ENCODE data around the gene MKNK1. TPM values are rescaled to one million over a fixed set of nuclear protein-coding genes. Genes with fewer than 3 reads are reported as not detected.

Gene MKNK1
- total and polyA plus RNA-seq, 2 donors (not counting 1 experiment from before 2014, with no cell fraction given): 51.0 to 73.0 TPM

DNA sequence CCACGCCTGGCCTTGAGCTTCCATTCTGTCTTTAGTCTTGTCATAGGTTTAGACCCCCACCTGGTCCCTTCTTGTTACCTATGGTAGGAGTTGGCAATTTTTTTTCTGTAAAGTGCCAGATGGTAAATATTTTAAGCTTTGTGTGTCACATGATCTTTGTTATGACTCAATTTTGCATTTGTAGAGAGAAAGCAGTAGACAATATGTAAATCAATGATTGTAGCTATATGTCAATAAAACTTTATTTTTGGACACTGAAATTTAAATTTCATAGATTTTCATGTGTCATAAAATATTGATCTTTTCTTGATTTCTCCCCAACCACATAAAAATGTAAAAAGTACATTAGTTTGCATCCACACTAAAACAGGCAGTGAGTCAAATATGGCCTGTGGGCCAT is 8.0 kb downstream of the MKNK1 start:
- CTCF ChIA-PET: interaction anchor here (1.0 kb wide), 1 partner anchor 9 kb away, joined by 3 read pairs; no protein-coding TSS in a partner anchor
- WGBS (ENCODE audit: insufficient coverage): 83% methylated on average over 1 of the region's 1 CpG

DNA sequence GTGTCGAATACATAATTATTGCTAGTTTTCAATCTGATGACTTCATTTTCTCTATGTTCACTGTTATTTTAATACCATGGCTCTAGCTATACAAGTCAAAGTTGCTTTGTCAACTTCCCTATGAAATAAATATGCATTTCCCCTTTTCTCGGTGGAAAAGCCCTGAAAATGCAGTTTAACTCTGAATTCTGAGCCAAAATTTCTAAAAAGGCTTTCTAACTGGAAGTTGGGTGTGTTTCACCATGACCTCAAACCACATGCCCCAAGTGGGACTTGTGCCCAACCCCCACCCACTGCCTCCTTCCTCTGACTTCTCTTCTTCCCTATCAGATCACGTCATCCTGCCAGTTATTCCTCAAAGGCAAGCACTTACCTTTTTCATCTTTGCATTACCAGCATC is 8.9 kb downstream of the MKNK1 start:
- peak overlapping the region; percentile 35 for H3K27ac Mint-ChIP-seq
- H4K20me1 ChIP-seq (ENCODE audit: control insufficient read depth, insufficient read depth, low read length, poor library complexity, severe bottlenecking): no peaks in the 10 kb centered on the region
- peaks cover 22% of the 10 kb centered on the region for H3K4me1 Mint-ChIP-seq
- POLR2A ChIA-PET: no interaction called here
- peaks cover 7 to 9% of the 10 kb centered on the region in 2 donors for H3K4me1 ChIP-seq (ENCODE audit: control insufficient read depth in 2 of 2, insufficient read depth in 2 of 2, low read length in 2 of 2)
- no peaks in the 10 kb centered on the region for H3K79me2 ChIP-seq (ENCODE audit: control insufficient read depth, insufficient read depth, low read length)
- ATAC-seq (ENCODE audit: low read depth): no peak
- no peak overlapping the region for H3K4me3 Mint-ChIP-seq
- H3K9me3 Mint-ChIP-seq (ENCODE audit: insufficient read depth): no peaks in the 10 kb centered on the region
- WGBS (ENCODE audit: insufficient coverage): 6% methylated on average over 2 of the region's 3 CpGs
- peaks cover 0 to 38% of the 10 kb centered on the region in 2 experiments for H3K36me3 ChIP-seq (replicated peaks in 1 of 2; ENCODE audit: control extremely low read depth in 1 of 2, control insufficient read depth in 1 of 2, extremely low read depth in 1 of 2, insufficient read depth in 2 of 2, low read length in 1 of 2)
- no peak overlapping the region for H3K9ac ChIP-seq (ENCODE audit: low read length)
- H3K9me3 ChIP-seq (ENCODE audit: control extremely low read depth in 1 of 3, control insufficient read depth in 2 of 3, insufficient read depth in 1 of 3, low read length in 2 of 3): no peaks in the 10 kb centered on the region
- TF ChIP-seq EZH2 (IDR thresholded peaks at IDR 0.05; ENCODE audit: borderline replicate concordance, insufficient read depth, low read depth, low read length, poor library complexity, severe bottlenecking): no peak
- H3K4me2 ChIP-seq (replicated peaks; ENCODE audit: low read depth, low read length, poor library complexity, severe bottlenecking): no peak overlapping the region
- CTCF ChIA-PET: no interaction called here
- intact Hi-C loops (cut with micrococcal nuclease): no loop called here
- H3K4me3 ChIP-seq (ENCODE audit: control extremely low read depth in 1 of 5, extremely low read depth in 1 of 5, insufficient read depth in 1 of 5, low read depth in 2 of 5, low read length in 4 of 5): no peak overlapping the region
- no peak overlapping the region for H3K27ac ChIP-seq (ENCODE audit: low read length in 2 of 2)
- no peaks in the 10 kb centered on the region for H3K27me3 Mint-ChIP-seq
- no peak overlapping the region for H2AFZ ChIP-seq (ENCODE audit: insufficient read depth, low read depth, low read length, poor library complexity, severe bottlenecking)
- no peak for DNase-seq
- no peaks in the 10 kb centered on the region for H3K27me3 ChIP-seq (replicated peaks in 1 of 4; ENCODE audit: control extremely low read depth in 1 of 4, control insufficient read depth in 3 of 4, insufficient read depth in 4 of 4, low read length in 3 of 4)

More for the DNA sequence above, 8.0 kb downstream of the MKNK1 start:
- Mint-ChIP-seq H3K4me3 (no peak overlapping the region), H3K27ac (no peak overlapping the region), H3K4me1 (peaks cover 22% of the 10 kb centered on the region), H3K9me3 (ENCODE audit: insufficient read depth) (no peaks in the 10 kb centered on the region), H3K27me3 (no peaks in the 10 kb centered on the region)
- ATAC-seq (ENCODE audit: low read depth) (no peak), DNase-seq (no peak)
- Histone ChIP-seq H3K4me2 (replicated peaks; ENCODE audit: low read depth, low read length, poor library complexity, severe bottlenecking) (no peak overlapping the region), H3K9ac (ENCODE audit: low read length) (no peak overlapping the region), H3K4me1 (ENCODE audit: control insufficient read depth in 2 of 2, insufficient read depth in 2 of 2, low read length in 2 of 2) (peaks cover 7 to 9% of the 10 kb centered on the region in 2 donors), H2AFZ (ENCODE audit: insufficient read depth, low read depth, low read length, poor library complexity, severe bottlenecking) (no peak overlapping the region), H3K27me3 (replicated peaks in 1 of 4; ENCODE audit: control extremely low read depth in 1 of 4, control insufficient read depth in 3 of 4, insufficient read depth in 4 of 4, low read length in 3 of 4) (no peaks in the 10 kb centered on the region), H3K27ac (ENCODE audit: low read length in 2 of 2) (no peak overlapping the region), H3K79me2 (ENCODE audit: control insufficient read depth, insufficient read depth, low read length) (no peaks in the 10 kb centered on the region), H3K36me3 (replicated peaks in 1 of 2; ENCODE audit: control extremely low read depth in 1 of 2, control insufficient read depth in 1 of 2, extremely low read depth in 1 of 2, insufficient read depth in 2 of 2, low read length in 1 of 2) (peaks cover 0 to 30% of the 10 kb centered on the region in 2 experiments), H3K9me3 (ENCODE audit: control extremely low read depth in 1 of 3, control insufficient read depth in 2 of 3, insufficient read depth in 1 of 3, low read length in 2 of 3) (no peaks in the 10 kb centered on the region), H3K4me3 (ENCODE audit: control extremely low read depth in 1 of 5, extremely low read depth in 1 of 5, insufficient read depth in 1 of 5, low read depth in 2 of 5, low read length in 4 of 5) (no peak overlapping the region), H4K20me1 (ENCODE audit: control insufficient read depth, insufficient read depth, low read length, poor library complexity, severe bottlenecking) (no peaks in the 10 kb centered on the region)
- POLR2A ChIA-PET: interaction anchor here (0.6 kb wide), 1 partner anchor 16 kb away, joined by 3 read pairs; no protein-coding TSS in a partner anchor
- intact Hi-C loops (cut with micrococcal nuclease): no loop called here
- TF ChIP-seq, protein P1, sequence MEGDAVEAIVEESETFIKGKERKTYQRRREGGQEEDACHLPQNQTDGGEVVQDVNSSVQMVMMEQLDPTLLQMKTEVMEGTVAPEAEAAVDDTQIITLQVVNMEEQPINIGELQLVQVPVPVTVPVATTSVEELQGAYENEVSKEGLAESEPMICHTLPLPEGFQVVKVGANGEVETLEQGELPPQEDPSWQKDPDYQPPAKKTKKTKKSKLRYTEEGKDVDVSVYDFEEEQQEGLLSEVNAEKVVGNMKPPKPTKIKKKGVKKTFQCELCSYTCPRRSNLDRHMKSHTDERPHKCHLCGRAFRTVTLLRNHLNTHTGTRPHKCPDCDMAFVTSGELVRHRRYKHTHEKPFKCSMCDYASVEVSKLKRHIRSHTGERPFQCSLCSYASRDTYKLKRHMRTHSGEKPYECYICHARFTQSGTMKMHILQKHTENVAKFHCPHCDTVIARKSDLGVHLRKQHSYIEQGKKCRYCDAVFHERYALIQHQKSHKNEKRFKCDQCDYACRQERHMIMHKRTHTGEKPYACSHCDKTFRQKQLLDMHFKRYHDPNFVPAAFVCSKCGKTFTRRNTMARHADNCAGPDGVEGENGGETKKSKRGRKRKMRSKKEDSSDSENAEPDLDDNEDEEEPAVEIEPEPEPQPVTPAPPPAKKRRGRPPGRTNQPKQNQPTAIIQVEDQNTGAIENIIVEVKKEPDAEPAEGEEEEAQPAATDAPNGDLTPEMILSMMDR (IDR thresholded peaks at IDR 0.05): no peak
- no peak for TF ChIP-seq EZH2 (IDR thresholded peaks at IDR 0.05; ENCODE audit: borderline replicate concordance, insufficient read depth, low read depth, low read length, poor library complexity, severe bottlenecking)
